Left hindlimb (tissue), 1 donor: ENCODE data around the gene FNIP2.

Source experiments
- DNase-seq: peaks from one replicate; pipeline ENCODE4 v3.0.0-alpha.2; 2018

FNIP2 gene

GRCh38 chr4:158845311-158846041, 76.7 kb downstream of the FNIP2 start:
- DNase-seq: no peak

- DNase-seq: no peak
These were observed 78.7 kb downstream of the FNIP2 start for GRCh38 chr4:158847535-158847934.

GRCh38 chr4:158849681-158850080, 80.9 kb downstream of the FNIP2 start:
- no peak for DNase-seq

GRCh38 chr4:158850371-158850770, 81.5 kb downstream of the FNIP2 start:
- DNase-seq: no peak

GRCh38 chr4:158850800-158851644, 82.2 kb downstream of the FNIP2 start:
- DNase-seq: no peak

GRCh38 chr4:158854236-158854635, 85.4 kb downstream of the FNIP2 start:
- DNase-seq: no peak

- DNase-seq: no peak
These were observed 88.0 kb downstream of the FNIP2 start for GRCh38 chr4:158856852-158857251.

- DNase-seq: no peak
These were observed 89.1 kb downstream of the FNIP2 start for GRCh38 chr4:158857951-158858350.

GRCh38 chr4:158858410-158859199, 89.8 kb downstream of the FNIP2 start:
- no peak for DNase-seq

GRCh38 chr4:158859661-158860060, 90.8 kb downstream of the FNIP2 start:
- DNase-seq: no peak

GRCh38 chr4:158860856-158861255, 92.0 kb downstream of the FNIP2 start:
- no peak for DNase-seq

- no peak for DNase-seq
These were observed 92.5 kb downstream of the FNIP2 start for GRCh38 chr4:158861281-158861680.

GRCh38 chr4:158861766-158862165, 92.9 kb downstream of the FNIP2 start:
- DNase-seq: no peak

- DNase-seq: no peak
These were observed 94.5 kb downstream of the FNIP2 start for GRCh38 chr4:158863296-158863695.

GRCh38 chr4:158865520-158866177, 96.8 kb downstream of the FNIP2 start:
- DNase-seq: no peak

GRCh38 chr4:158869001-158869400, 100.2 kb downstream of the FNIP2 start:
- no peak for DNase-seq

- DNase-seq: no peak
These were observed 100.9 kb downstream of the FNIP2 start for GRCh38 chr4:158869761-158870160.

- DNase-seq: no peak
These were observed 101.4 kb downstream of the FNIP2 start for GRCh38 chr4:158870282-158870625.

- no peak for DNase-seq
These were observed 102.0 kb downstream of the FNIP2 start for GRCh38 chr4:158870626-158871334.

GRCh38 chr4:158871335-158871724, 102.5 kb downstream of the FNIP2 start:
- no peak for DNase-seq

- DNase-seq: no peak
These were observed 105.1 kb downstream of the FNIP2 start for GRCh38 chr4:158873795-158874401.

GRCh38 chr4:158875026-158875425, 106.2 kb downstream of the FNIP2 start:
- DNase-seq: no peak
